Adrenal gland (tissue), 5 donors: ENCODE measurements around the gene SYT1.

Experiments
- POLR2A ChIP-seq, 2 donors: fragments of 450-650 bp; IDR thresholded peaks; one replicate each; pipeline ENCODE4 v1.6.1; 2017; ENCODE audit warnings: antibody characterized with exemption in 2 of 2, mild to moderate bottlenecking in 2 of 2, moderate library complexity in 1 of 2
- TF ChIP-seq, protein P1 (sequence below), 6 experiments: fragments of 450-650 bp in 4 of 6; fragments of 200-600 bp in 2 of 6; sonication (generic) in 1 of 6; IDR thresholded peaks; 1 replicate in 5 of 6; 2 replicates in 1 of 6; pipeline versions ENCODE4 v1.5.1 to v1.8.0; 2016 to 2021; ENCODE audit warnings: antibody characterized with exemption in 6 of 6, mild to moderate bottlenecking in 2 of 6, moderate library complexity in 1 of 6
- donor health status: DM: no; HTN: no; CAD: no.

DNA sequence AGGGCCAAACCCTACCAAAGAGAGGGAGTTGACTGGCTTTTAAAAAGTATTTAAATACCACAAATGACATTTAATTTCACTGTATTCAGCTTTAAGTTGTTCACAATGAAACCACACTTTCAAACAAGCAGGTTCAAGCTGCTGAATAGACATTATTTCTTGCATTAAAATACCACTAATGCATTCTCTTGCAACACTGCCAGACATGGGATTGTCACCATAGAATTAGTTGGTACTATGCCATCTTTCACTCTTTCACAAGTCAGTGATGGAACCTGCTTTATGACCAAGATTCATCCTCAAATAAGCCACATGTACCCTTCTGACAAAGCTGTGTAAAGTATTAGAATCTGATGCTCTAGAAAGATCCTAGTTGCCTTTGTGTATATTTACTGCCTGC, 586.8 kb downstream of the SYT1 start:
- TF ChIP-seq, protein P1, sequence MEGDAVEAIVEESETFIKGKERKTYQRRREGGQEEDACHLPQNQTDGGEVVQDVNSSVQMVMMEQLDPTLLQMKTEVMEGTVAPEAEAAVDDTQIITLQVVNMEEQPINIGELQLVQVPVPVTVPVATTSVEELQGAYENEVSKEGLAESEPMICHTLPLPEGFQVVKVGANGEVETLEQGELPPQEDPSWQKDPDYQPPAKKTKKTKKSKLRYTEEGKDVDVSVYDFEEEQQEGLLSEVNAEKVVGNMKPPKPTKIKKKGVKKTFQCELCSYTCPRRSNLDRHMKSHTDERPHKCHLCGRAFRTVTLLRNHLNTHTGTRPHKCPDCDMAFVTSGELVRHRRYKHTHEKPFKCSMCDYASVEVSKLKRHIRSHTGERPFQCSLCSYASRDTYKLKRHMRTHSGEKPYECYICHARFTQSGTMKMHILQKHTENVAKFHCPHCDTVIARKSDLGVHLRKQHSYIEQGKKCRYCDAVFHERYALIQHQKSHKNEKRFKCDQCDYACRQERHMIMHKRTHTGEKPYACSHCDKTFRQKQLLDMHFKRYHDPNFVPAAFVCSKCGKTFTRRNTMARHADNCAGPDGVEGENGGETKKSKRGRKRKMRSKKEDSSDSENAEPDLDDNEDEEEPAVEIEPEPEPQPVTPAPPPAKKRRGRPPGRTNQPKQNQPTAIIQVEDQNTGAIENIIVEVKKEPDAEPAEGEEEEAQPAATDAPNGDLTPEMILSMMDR (IDR thresholded peaks at IDR 0.05) = no peak
- TF ChIP-seq POLR2A (IDR thresholded peaks at IDR 0.05) = no peak
